NT2/D1 (cell line): ENCODE data around the gene DAP3.

ENCODE experiments used
- SUZ12 ChIP-seq: IDR thresholded peaks from 2 replicates; pipeline ENCODE4 v1.6.1; 2011; ENCODE audit not compliant: insufficient read length, insufficient read depth; ENCODE audit errors: extremely low read depth
- YY1 ChIP-seq: IDR thresholded peaks from 2 replicates; pipeline ENCODE4 v1.6.1; 2011; ENCODE audit not compliant: insufficient read length, insufficient read depth
- ZNF274 ChIP-seq: IDR thresholded peaks from 2 replicates; pipeline ENCODE4 v1.6.1; 2011; ENCODE audit warnings: mild to moderate bottlenecking, low read depth, low read length

DNA sequence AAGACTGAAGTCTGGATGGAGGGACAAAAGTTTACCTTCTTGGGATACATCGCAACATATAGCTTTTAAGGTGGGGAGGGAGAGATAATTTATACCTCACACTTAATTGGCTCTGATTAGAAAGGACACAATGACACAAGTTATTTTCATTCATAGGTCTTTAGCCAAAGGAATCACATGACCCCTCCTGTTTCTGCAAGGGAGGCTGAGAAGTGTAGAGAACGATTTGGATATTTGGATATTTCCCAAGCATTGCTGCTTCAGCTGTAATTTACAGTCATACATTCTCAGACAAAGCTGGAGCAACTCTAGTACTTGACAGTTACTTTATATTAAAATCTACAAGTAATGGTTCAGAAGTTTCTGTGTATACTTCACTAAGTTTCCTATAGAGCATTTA lies 24.2 kb downstream of the DAP3 start:
- TF ChIP-seq SUZ12 (no peak), YY1 (no peak), ZNF274 (no peak)
